Measurements from ENCODE around the gene RPS6KA3.

The RPS6KA3 gene

GRCh38 chrX:20118065-20118824 lies 148.5 kb downstream of the RPS6KA3 start:
- DNase-seq (ENCODE audit: extremely low spot score): no peak
- no peak for TF ChIP-seq CTCF (IDR thresholded peaks at IDR 0.05; ENCODE audit: control extremely low read depth, extremely low read depth, low read depth, missing control alignments)
- POLR2A ChIA-PET: interaction anchor here (0.6 kb wide), 2 partner anchors 20 to 25 kb away, joined by 3 to 5 read pairs; no protein-coding TSS in a partner anchor
- CTCF ChIA-PET: no interaction called here

- POLR2A ChIA-PET: no interaction called here
- CTCF ChIA-PET: no interaction called here
- no peak for DNase-seq (ENCODE audit: extremely low spot score)
- TF ChIP-seq CTCF (IDR thresholded peaks at IDR 0.05; ENCODE audit: control extremely low read depth, extremely low read depth, low read depth, missing control alignments): no peak
Observed at GRCh38 chrX:20116577-20117240, 150.0 kb downstream of the RPS6KA3 start, which contains the start of gene MAP7D2. MAP7D2 (minus strand) TSS chrX:20116907; CDS start chrX:20116879, 28 bp downstream.

- no peak for DNase-seq (ENCODE audit: extremely low spot score)
- POLR2A ChIA-PET: no interaction called here
- CTCF ChIA-PET: no interaction called here
- no peak for TF ChIP-seq CTCF (IDR thresholded peaks at IDR 0.05; ENCODE audit: control extremely low read depth, extremely low read depth, low read depth, missing control alignments)
Observed at GRCh38 chrX:20116087-20116576, 150.6 kb downstream of the RPS6KA3 start.

- TF ChIP-seq CTCF (IDR thresholded peaks at IDR 0.05; ENCODE audit: control extremely low read depth, extremely low read depth, low read depth, missing control alignments): no peak
- POLR2A ChIA-PET: no interaction called here
- CTCF ChIA-PET: no interaction called here
- no peak for DNase-seq (ENCODE audit: extremely low spot score)
Observed at GRCh38 chrX:20112022-20112774, 154.5 kb downstream of the RPS6KA3 start.

GRCh38 chrX:20111271-20111670 lies 155.4 kb downstream of the RPS6KA3 start:
- DNase-seq (ENCODE audit: extremely low spot score): no peak
- TF ChIP-seq CTCF (IDR thresholded peaks at IDR 0.05; ENCODE audit: control extremely low read depth, extremely low read depth, low read depth, missing control alignments): no peak
- ChIA-PET CTCF (no interaction called here), POLR2A (no interaction called here)

- CTCF ChIA-PET: no interaction called here
- POLR2A ChIA-PET: no interaction called here
- no peak for DNase-seq (ENCODE audit: extremely low spot score)
- no peak for TF ChIP-seq CTCF (IDR thresholded peaks at IDR 0.05; ENCODE audit: control extremely low read depth, extremely low read depth, low read depth, missing control alignments)
Observed at GRCh38 chrX:20101934-20102581, 164.7 kb downstream of the RPS6KA3 start.
